NCI-H128 (cell line): ENCODE data around the gene SETBP1.
"Not testable (repeated sequence)": the region's sequence is repeated elsewhere in the genome, so short reads cannot be mapped to it uniquely, and the experiment has no call there.

Experiments used
- DNase-seq: peaks from one replicate; lab custom pipeline; 2025; ENCODE audit not compliant: unreplicated experiment; lab: John Stamatoyannopoulos, UW

SETBP1 gene

GRCh38 chr18:44704135-44704789 is 23.6 kb downstream of the SETBP1 start:
- DNase-seq, result no peak

- DNase-seq, result no peak
Measured at GRCh38 chr18:44705075-44705675, 24.5 kb downstream of the SETBP1 start.

GRCh38 chr18:44708451-44709083 is 27.9 kb downstream of the SETBP1 start:
- DNase-seq, result no peak

- no peak for DNase-seq
Measured at GRCh38 chr18:44709307-44710126, 28.8 kb downstream of the SETBP1 start.

GRCh38 chr18:44710931-44711330 is 30.2 kb downstream of the SETBP1 start:
- DNase-seq, result no peak

GRCh38 chr18:44712025-44712424 is 31.3 kb downstream of the SETBP1 start:
- no peak for DNase-seq

GRCh38 chr18:44713435-44713834 is 32.7 kb downstream of the SETBP1 start:
- no peak for DNase-seq

- DNase-seq, result no peak
Measured at GRCh38 chr18:44714376-44714775, 33.7 kb downstream of the SETBP1 start.

GRCh38 chr18:44715245-44715644 is 34.6 kb downstream of the SETBP1 start:
- no peak for DNase-seq

GRCh38 chr18:44715842-44716241 is 35.2 kb downstream of the SETBP1 start:
- peak; percentile 68 for DNase-seq

GRCh38 chr18:44716697-44717163 is 36.0 kb downstream of the SETBP1 start:
- DNase-seq, result no peak

- no peak for DNase-seq
Measured at GRCh38 chr18:44719519-44720060, 38.9 kb downstream of the SETBP1 start.

GRCh38 chr18:44721748-44722147 is 41.1 kb downstream of the SETBP1 start:
- DNase-seq, result not testable (repeated sequence)

GRCh38 chr18:44723411-44723810 is 42.7 kb downstream of the SETBP1 start:
- no peak for DNase-seq

GRCh38 chr18:44724105-44724778 is 43.6 kb downstream of the SETBP1 start:
- DNase-seq, result no peak

GRCh38 chr18:44725300-44726058 is 44.8 kb downstream of the SETBP1 start:
- no peak for DNase-seq

GRCh38 chr18:44726059-44726421 is 45.4 kb downstream of the SETBP1 start:
- no peak for DNase-seq

GRCh38 chr18:44727291-44727690 is 46.6 kb downstream of the SETBP1 start:
- no peak for DNase-seq

- DNase-seq, result no peak
Measured at GRCh38 chr18:44729631-44730101, 49.0 kb downstream of the SETBP1 start.
